Measurements from ENCODE around the gene BRPF1.
"Not testable (repeated sequence)": the region's sequence is repeated elsewhere in the genome, so short reads cannot be mapped to it uniquely, and the experiment has no call there.

The BRPF1 gene

GRCh38 chr3:9769426-9770275 lies 38.1 kb downstream of the BRPF1 start, which contains the start of gene CAMK1:
Gene CAMK1, minus strand, starts transcription at chr3:9769947. Its CDS starts 2,198 bp downstream, at chr3:9767749.
- peak; percentile 77 for DNase-seq (ENCODE audit: low spot score)
- in situ Hi-C loops (cut with MboI; ENCODE audit: low pct_unique_long_range_greater_than_20kb, low sequenced_read_pairs, unreplicated experiment), result no loop called here
- TF ChIP-seq CTCF (IDR thresholded peaks at IDR 0.05; ENCODE audit: extremely low read depth, insufficient read depth, missing control alignments), result no peak

- DNase-seq (ENCODE audit: low spot score), result no peak
- in situ Hi-C loops (cut with MboI; ENCODE audit: low pct_unique_long_range_greater_than_20kb, low sequenced_read_pairs, unreplicated experiment), result no loop called here
- TF ChIP-seq CTCF (IDR thresholded peaks at IDR 0.05; ENCODE audit: extremely low read depth, insufficient read depth, missing control alignments), result no peak
Observed at GRCh38 chr3:9770276-9770812, 38.8 kb downstream of the BRPF1 start.

- DNase-seq (ENCODE audit: low spot score); in situ Hi-C loops (cut with MboI; ENCODE audit: low pct_unique_long_range_greater_than_20kb, low sequenced_read_pairs, unreplicated experiment): not testable (repeated sequence)
Observed at GRCh38 chr3:9771007-9771406, 39.5 kb downstream of the BRPF1 start.

- DNase-seq (ENCODE audit: low spot score), result no peak
- TF ChIP-seq CTCF (IDR thresholded peaks at IDR 0.05; ENCODE audit: extremely low read depth, insufficient read depth, missing control alignments), result no peak
- in situ Hi-C loops (cut with MboI; ENCODE audit: low pct_unique_long_range_greater_than_20kb, low sequenced_read_pairs, unreplicated experiment), result no loop called here
Observed at GRCh38 chr3:9776896-9777693, 45.6 kb downstream of the BRPF1 start.

- in situ Hi-C loops (cut with MboI; ENCODE audit: low pct_unique_long_range_greater_than_20kb, low sequenced_read_pairs, unreplicated experiment), result no loop called here
- no peak for TF ChIP-seq CTCF (IDR thresholded peaks at IDR 0.05; ENCODE audit: extremely low read depth, insufficient read depth, missing control alignments)
- DNase-seq (ENCODE audit: low spot score), result no peak
Observed at GRCh38 chr3:9777694-9778021, 46.1 kb downstream of the BRPF1 start.

GRCh38 chr3:9778143-9779074 lies 46.9 kb downstream of the BRPF1 start:
- TF ChIP-seq CTCF (IDR thresholded peaks at IDR 0.05; ENCODE audit: extremely low read depth, insufficient read depth, missing control alignments), result no peak
- DNase-seq (ENCODE audit: low spot score), result peak; percentile 44
- in situ Hi-C loops (cut with MboI; ENCODE audit: low pct_unique_long_range_greater_than_20kb, low sequenced_read_pairs, unreplicated experiment), result no loop called here
